M059J (cell line): Measurements from ENCODE around the gene MOB3A. TPM values are rescaled to one million over a fixed set of nuclear protein-coding genes. Genes with fewer than 3 reads are reported as not detected.
"Not testable (repeated sequence)": the region's sequence is repeated elsewhere in the genome, so short reads cannot be mapped to it uniquely, and the experiment has no call there.

Source experiments
- DNase-seq: peaks from one replicate; pipeline ENCODE4 v3.0.0-alpha.2; 2012; ENCODE audit warnings: low read depth
- total RNA-seq: library from RNA; depleted of rRNA; stranded (reverse); fragments of >200 nt; shearing (Covaris generic); gene quantifications from 2 replicates; pipeline ENCODE4 v1.2.3, GENCODE V29; 2014; rRNA removed

Gene MOB3A
- total RNA-seq = 9.6 and 19.1 TPM in 2 replicates

GRCh38 chr19:2096034-2096479 is at the start of gene MOB3A:
MOB3A (minus strand) TSS chr19:2096326; CDS start chr19:2078560, 17,766 bp downstream.
- peak; percentile 82 for DNase-seq

- no peak for DNase-seq
Observed at GRCh38 chr19:2145831-2146241, 49.7 kb upstream of the MOB3A start.

- no peak for DNase-seq
Observed at GRCh38 chr19:2144190-2144589, 48.1 kb upstream of the MOB3A start.

DNA sequence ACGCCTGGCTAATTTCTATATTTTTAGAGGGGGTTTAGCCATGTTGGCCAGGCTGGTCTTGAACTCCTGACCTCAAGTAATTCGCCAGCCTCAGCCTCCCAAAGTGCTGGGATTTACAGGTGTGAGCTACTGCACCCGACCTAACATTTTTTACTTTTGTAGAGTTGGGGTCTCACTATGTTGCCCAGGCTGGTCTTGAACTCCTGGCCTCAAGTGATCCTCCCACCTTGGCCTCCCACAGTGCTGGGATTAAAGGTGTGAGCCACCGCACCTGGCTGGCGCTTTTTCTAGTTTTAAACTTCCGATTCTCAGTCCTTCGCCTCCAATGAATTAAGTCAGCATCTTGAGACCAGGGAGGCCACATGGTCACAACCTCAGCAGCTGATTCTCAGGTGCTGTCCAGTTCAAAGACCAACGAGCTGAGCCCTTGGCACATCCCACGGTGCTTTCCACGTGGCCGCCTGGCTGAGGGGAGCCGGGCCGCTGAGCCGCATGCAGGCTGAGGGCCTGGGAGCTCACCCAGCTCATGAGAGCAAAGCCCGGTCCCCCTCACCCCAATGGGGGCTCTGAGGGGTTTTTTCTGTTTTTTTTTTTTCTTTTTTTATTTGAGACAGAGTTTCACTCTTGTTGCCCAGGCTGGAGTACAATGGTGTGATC is 46.2 kb upstream of the MOB3A start:
- no peak for DNase-seq

- DNase-seq = no peak
Observed at GRCh38 chr19:2140138-2140569, 44.0 kb upstream of the MOB3A start.

- no peak for DNase-seq
Observed at GRCh38 chr19:2139385-2140137, 43.4 kb upstream of the MOB3A start.

DNA sequence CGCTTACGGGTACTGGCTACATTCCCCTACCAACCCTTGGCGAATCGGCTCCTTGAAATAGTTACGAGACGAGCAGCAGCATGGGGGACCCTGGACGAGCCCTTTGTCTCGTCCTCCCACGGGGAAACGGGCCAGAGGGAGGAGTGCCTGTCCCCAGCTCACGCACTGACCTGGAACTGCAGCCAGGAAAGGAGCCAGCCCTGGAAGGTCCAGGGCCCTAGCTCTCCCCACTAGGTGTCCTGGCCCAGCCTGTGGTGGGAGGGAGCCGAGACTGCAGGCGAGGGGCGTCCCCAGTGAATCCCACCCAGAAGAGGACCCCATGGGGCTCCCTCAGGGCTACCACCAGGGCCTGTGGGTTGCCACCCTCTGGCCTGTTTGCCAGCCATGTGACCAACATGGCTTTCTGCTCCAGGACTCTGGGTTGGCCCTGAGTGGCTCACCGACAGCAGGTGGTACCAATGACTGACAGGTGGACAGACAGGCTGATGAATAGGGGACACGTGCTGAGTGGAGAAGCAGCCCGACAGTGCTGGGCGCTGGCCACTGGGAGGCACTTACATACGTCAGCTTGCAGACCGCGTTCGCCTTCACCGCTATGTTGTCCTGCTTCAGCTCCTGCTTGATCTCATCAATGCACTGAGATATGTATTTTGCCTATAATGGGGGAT is 42.1 kb upstream of the MOB3A start:
- no peak for DNase-seq

DNA sequence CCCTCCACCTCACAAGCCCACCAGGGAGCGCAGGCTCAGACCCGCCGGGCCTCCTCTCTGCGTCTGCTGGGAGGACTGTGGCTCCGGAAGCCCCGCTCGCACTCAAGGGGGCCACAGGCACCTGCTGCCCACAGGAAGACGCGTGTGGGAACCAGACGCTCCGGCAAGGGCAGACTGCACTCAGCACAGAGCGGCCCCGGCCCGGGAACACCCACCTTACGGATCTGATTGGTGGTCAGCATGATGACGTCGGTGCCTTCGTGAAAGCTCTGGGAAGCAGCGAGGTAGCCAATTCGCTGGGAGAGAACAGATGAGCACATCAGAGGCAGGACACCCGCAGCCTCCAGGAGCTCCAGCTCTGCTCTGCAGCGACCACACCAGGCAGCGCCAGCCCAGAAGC is 40.7 kb upstream of the MOB3A start:
- DNase-seq = no peak

- no peak for DNase-seq
Observed at GRCh38 chr19:2135474-2136402, 39.6 kb upstream of the MOB3A start.

GRCh38 chr19:2132731-2133490 is 36.8 kb upstream of the MOB3A start:
- DNase-seq = no peak

- no peak for DNase-seq
Observed at GRCh38 chr19:2132191-2132590, 36.1 kb upstream of the MOB3A start.

- not testable (repeated sequence) for DNase-seq
Observed at GRCh38 chr19:2131012-2131975, 35.2 kb upstream of the MOB3A start.

DNA sequence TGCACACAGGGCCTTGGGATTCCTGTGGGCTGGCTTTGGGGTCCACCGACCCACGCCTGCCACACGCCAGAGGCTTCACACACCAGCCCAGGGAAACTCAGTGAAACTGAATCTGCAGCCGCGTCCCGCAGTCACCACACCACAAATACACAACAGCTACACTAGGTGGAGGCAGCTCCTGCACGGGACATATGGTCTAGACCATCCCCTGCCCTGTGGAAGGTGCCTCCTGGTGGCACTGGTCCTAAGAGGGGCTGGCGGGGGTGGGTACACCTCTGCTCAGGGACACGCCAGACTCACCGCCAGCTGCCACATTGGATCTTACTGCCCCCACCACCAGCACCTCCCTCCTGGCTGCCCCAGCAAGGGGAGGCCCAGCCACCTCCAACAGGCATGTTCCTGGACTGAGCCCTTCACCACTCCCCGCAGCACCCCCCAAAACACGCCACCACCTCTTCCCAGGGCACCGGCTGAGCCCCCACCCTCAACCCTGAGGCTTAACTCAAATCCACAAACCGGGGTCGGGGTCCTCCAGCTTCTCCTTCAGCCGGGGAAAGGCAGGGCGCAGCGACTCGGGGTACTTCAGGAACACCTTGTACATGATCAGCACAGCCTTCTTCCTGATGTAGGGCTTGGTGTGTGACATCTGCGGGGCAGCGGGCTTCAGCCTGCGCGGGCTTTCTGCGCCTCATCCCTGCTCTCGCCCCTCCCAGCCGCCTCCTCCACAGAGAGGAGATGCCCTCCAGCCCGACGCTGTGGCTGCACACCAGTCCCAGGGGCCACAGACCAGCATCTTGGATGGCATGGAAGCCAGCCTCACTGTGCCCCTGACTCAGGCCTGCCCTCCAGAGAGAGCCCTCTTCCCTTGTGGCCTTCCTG is 34.0 kb upstream of the MOB3A start:
- DNase-seq = no peak

GRCh38 chr19:2129486-2129885 is 33.4 kb upstream of the MOB3A start:
- no peak for DNase-seq

DNA sequence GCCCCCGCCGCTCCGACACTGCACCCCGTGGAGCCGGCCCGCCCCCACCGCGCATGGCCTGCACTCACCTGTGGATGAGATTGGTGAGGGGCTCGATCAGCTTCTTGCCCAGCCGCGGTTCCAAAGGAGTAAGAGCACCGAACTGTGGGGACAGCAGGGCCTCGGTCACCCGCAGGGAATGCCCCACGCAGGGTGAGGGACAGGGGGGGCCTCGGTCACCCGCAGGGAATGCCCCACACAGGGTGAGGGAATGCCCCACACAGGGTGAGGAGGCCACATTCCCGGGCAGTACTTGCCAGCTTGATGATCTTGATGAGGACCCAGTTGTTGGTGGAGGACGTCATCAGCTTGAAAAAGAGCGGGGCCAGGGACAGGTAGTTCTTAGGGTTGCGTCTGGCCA is 32.9 kb upstream of the MOB3A start:
- no peak for DNase-seq

DNA sequence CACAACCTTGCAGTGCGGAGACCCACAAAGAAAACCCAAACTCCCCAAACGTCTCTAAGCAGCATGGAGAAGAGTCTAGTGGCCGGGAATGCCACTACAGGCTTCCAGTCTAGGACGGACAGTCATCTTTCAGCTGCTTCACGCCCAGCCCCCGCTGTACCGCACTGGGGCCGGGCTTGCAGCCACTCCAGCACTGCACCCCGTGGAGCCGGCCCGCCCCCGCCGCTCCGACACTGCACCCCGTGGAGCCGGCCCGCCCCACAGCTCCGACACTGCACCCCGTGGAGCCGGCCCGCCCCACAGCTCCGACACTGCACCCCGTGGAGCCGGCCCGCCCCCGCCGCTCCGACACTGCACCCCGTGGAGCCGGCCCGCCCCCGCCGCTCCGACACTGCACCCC is 32.1 kb upstream of the MOB3A start:
- not testable (repeated sequence) for DNase-seq

GRCh38 chr19:2127758-2128157 is 31.6 kb upstream of the MOB3A start:
- no peak for DNase-seq

GRCh38 chr19:2126879-2127518 is 30.9 kb upstream of the MOB3A start:
- no peak for DNase-seq
